HEK293 (cell line): ENCODE results near the gene GPR39.

Experiments
- CTCF ChIA-PET: fragments of 350-600 bp; formaldehyde crosslinking; extraction: SDS; loops from one replicate; lab custom pipeline; 2021; ENCODE audit warnings: antibody characterized with exemption; lab: Yijun Ruan, JAX
- POLR2A ChIA-PET: fragments of 300-600 bp; formaldehyde crosslinking; extraction: SDS; loops from one replicate; lab custom pipeline; 2020; ENCODE audit warnings: antibody characterized with exemption, inconsistent platforms; lab: Yijun Ruan, JAX
- H3K27ac ChIP-seq: fragments of 200-500 bp; sonication (Bioruptor generic); 2 replicates; pipeline ENCODE4 v1.5.1; 2014; ENCODE audit warnings: low read depth, low read length, control low read depth, inconsistent platforms; ENCODE audit errors: extremely low read depth
- H3K36me3 ChIP-seq, 2 experiments: fragments of 200-500 bp in 1 of 2; sonication (Bioruptor generic) in 1 of 2; 1 replicate in 1 of 2; 2 replicates in 1 of 2; pipeline ENCODE4 v1.5.1; 2014 to 2017; ENCODE audit warnings: inconsistent platforms in 2 of 2, low read length in 2 of 2; ENCODE audit not compliant: control insufficient read depth in 2 of 2, insufficient read depth in 1 of 2
- H3K4me1 ChIP-seq: fragments of 200-500 bp; sonication (Bioruptor generic); 2 replicates; pipeline ENCODE4 v1.5.1; 2014; ENCODE audit warnings: mild to moderate bottlenecking, low read length, inconsistent platforms; ENCODE audit not compliant: control insufficient read depth, insufficient read depth
- H3K4me3 ChIP-seq: 2 replicates; pipeline ENCODE4 v1.5.1; 2011; ENCODE audit warnings: low read depth, mild to moderate bottlenecking, control low read depth, low read length, moderate library complexity
- H3K9me3 ChIP-seq: fragments of 200-500 bp; sonication (Bioruptor generic); 2 replicates; pipeline ENCODE4 v1.5.1; 2014; ENCODE audit warnings: low read depth, low read length, inconsistent platforms; ENCODE audit not compliant: control insufficient read depth, insufficient read depth
- GLIS1 ChIP-seq: fragments of 450-650 bp; formaldehyde crosslinking; IDR thresholded peaks from 2 replicates; pipeline ENCODE4 v1.5.1; 2016; ENCODE audit warnings: missing biosample characterization, missing genetic modification characterization
- GLIS2 ChIP-seq: fragments of 450-650 bp; formaldehyde crosslinking; IDR thresholded peaks from 2 replicates; pipeline ENCODE4 v1.5.1; 2016; ENCODE audit warnings: missing biosample characterization, missing genetic modification characterization
- HIC1 ChIP-seq: fragments of 450-650 bp; formaldehyde crosslinking; IDR thresholded peaks from 2 replicates; pipeline ENCODE4 v1.5.1; 2016; ENCODE audit warnings: missing biosample characterization, missing genetic modification characterization
- IKZF3 ChIP-seq: fragments of 450-650 bp; IDR thresholded peaks from 2 replicates; pipeline ENCODE4 v1.5.0; 2018; ENCODE audit warnings: missing biosample characterization, mild to moderate bottlenecking, missing genetic modification characterization, moderate library complexity
- KLF17 ChIP-seq: fragments of 450-650 bp; formaldehyde crosslinking; IDR thresholded peaks from 2 replicates; pipeline ENCODE4 v1.5.1; 2016; ENCODE audit warnings: missing biosample characterization, missing genetic modification characterization
- REPIN1 ChIP-seq: fragments of 450-650 bp; formaldehyde crosslinking; IDR thresholded peaks from 2 replicates; pipeline ENCODE4 v1.5.1; 2017; ENCODE audit warnings: missing biosample characterization, missing genetic modification characterization, low read depth
- YY2 ChIP-seq: fragments of 450-650 bp; formaldehyde crosslinking; IDR thresholded peaks from 2 replicates; pipeline ENCODE4 v1.5.1; 2016; ENCODE audit warnings: missing biosample characterization, missing genetic modification characterization
- ZBTB11 ChIP-seq: fragments of 450-650 bp; formaldehyde crosslinking; conservative IDR thresholded peaks from 2 replicates; pipeline ENCODE4 v1.5.1; 2016; ENCODE audit warnings: low read depth, missing biosample characterization, missing genetic modification characterization
- ZNF133 ChIP-seq: fragments of 450-650 bp; formaldehyde crosslinking; IDR thresholded peaks from 2 replicates; pipeline ENCODE4 v1.5.1; 2016; ENCODE audit warnings: missing biosample characterization, missing genetic modification characterization
- ZNF140 ChIP-seq: fragments of 450-650 bp; formaldehyde crosslinking; IDR thresholded peaks from 2 replicates; pipeline ENCODE4 v1.5.1; 2016; ENCODE audit warnings: missing biosample characterization, missing genetic modification characterization
- ZNF280C ChIP-seq: fragments of 450-650 bp; formaldehyde crosslinking; IDR thresholded peaks from 2 replicates; pipeline ENCODE4 v1.5.1; 2016; ENCODE audit warnings: missing biosample characterization, missing genetic modification characterization
- ZNF423 ChIP-seq: fragments of 450-650 bp; formaldehyde crosslinking; IDR thresholded peaks from 2 replicates; pipeline ENCODE4 v1.5.1; 2016; ENCODE audit warnings: missing biosample characterization, missing genetic modification characterization
- ZNF555 ChIP-seq: fragments of 450-650 bp; formaldehyde crosslinking; conservative IDR thresholded peaks from 2 replicates; pipeline ENCODE4 v1.5.1; 2017; ENCODE audit warnings: missing biosample characterization, mild to moderate bottlenecking, missing genetic modification characterization, inconsistent platforms
- ZNF621 ChIP-seq: fragments of 450-650 bp; formaldehyde crosslinking; IDR thresholded peaks from 2 replicates; pipeline ENCODE4 v1.5.1; 2017; ENCODE audit warnings: missing biosample characterization, missing genetic modification characterization
- ZSCAN18 ChIP-seq: fragments of 450-650 bp; formaldehyde crosslinking; IDR thresholded peaks from 2 replicates; pipeline ENCODE4 v1.5.1; 2016; ENCODE audit warnings: missing biosample characterization, missing genetic modification characterization

Gene GPR39

GRCh38 chr2:132517386-132517785 is 100.8 kb downstream of the GPR39 start:
- Histone ChIP-seq H3K27ac (no peak overlapping the region), H3K9me3 (no peaks in the 10 kb centered on the region), H3K36me3 (no peaks in the 10 kb centered on the region), H3K4me3 (no peak overlapping the region), H3K4me1 (no peaks in the 10 kb centered on the region)
- POLR2A ChIA-PET: no interaction called here
- TF ChIP-seq ZNF140 (tag by site-specific recombination): no peak
- no peak for TF ChIP-seq KLF17
- TF ChIP-seq HIC1 (tag by site-specific recombination): no peak
- no peak for TF ChIP-seq IKZF3 (tag by site-specific recombination)
- TF ChIP-seq ZNF133 (tag by site-specific recombination): no peak
- no peak for TF ChIP-seq ZBTB11 (tag by site-specific recombination)
- no peak for TF ChIP-seq ZSCAN18
- CTCF ChIA-PET: interaction anchor here (1.0 kb wide), 1 partner anchor 9 kb away, joined by 3 read pairs; no protein-coding TSS in a partner anchor

- POLR2A ChIA-PET: no interaction called here
- Histone ChIP-seq H3K4me1 (no peaks in the 10 kb centered on the region), H3K36me3 (no peaks in the 10 kb centered on the region), H3K27ac (no peak overlapping the region), H3K9me3 (no peaks in the 10 kb centered on the region), H3K4me3 (no peak overlapping the region)
- TF ChIP-seq YY2 (tag by site-specific recombination): no peak
- no peak for TF ChIP-seq REPIN1 (tag by site-specific recombination)
- no peak for TF ChIP-seq ZNF280C (tag by site-specific recombination)
- no peak for TF ChIP-seq GLIS2 (tag by site-specific recombination)
- no peak for TF ChIP-seq ZNF555
- TF ChIP-seq GLIS1 (tag by site-specific recombination): no peak
- no peak for TF ChIP-seq ZNF423 (tag by site-specific recombination)
- TF ChIP-seq ZNF621 (tag by site-specific recombination): no peak
- TF ChIP-seq, all 188 proteins: peak for 0
- CTCF ChIA-PET: interaction anchor here (1.0 kb wide), 1 partner anchor 8 kb away, joined by 3 read pairs; no protein-coding TSS in a partner anchor
Measured at GRCh38 chr2:132518302-132518701, 101.7 kb downstream of the GPR39 start.
